Measurements from ENCODE around the gene BTBD16.

BTBD16 gene

DNA sequence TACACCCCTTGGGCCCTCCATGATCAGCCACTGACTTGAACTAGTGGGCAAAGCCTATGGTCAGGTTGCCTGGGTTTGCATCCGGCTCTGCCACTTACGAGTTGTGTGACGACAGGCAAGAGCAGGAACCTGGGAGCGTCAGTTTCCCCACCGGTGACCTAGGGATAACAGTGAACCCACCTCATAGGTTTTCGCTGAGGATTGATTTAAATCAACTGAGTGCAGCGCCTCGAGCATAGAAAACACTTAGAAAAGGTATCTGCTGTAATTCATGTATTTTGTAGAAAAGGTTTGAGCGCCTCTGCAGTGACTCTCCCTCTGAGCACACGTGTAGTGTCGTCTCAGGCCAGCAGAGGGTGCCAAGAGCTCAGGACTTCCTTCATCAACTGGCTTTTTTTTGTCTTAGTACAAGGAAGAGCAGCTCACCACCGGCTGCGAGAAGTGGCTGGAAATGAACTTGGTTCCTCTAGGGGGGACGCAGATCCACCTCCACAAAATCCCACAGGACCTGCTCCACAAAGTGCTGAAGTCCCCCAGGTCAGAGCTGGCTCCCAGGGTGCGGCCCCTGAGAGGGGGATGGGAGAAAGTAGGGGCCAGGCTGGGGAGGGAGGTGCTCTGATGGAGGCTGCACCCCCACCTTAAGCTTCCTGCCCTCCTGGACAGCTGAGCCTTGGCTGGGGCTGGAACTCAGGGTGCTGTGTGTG is 27.7 kb downstream of the BTBD16 start:
- TF ChIP-seq, protein P1, sequence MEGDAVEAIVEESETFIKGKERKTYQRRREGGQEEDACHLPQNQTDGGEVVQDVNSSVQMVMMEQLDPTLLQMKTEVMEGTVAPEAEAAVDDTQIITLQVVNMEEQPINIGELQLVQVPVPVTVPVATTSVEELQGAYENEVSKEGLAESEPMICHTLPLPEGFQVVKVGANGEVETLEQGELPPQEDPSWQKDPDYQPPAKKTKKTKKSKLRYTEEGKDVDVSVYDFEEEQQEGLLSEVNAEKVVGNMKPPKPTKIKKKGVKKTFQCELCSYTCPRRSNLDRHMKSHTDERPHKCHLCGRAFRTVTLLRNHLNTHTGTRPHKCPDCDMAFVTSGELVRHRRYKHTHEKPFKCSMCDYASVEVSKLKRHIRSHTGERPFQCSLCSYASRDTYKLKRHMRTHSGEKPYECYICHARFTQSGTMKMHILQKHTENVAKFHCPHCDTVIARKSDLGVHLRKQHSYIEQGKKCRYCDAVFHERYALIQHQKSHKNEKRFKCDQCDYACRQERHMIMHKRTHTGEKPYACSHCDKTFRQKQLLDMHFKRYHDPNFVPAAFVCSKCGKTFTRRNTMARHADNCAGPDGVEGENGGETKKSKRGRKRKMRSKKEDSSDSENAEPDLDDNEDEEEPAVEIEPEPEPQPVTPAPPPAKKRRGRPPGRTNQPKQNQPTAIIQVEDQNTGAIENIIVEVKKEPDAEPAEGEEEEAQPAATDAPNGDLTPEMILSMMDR (IDR thresholded peaks at IDR 0.05; ENCODE audit: insufficient read depth, missing control alignments) = peak; percentile 86
- peak; percentile 41 for DNase-seq (ENCODE audit: insufficient read length, low spot score)
- FAIRE-seq = no peak

- TF ChIP-seq, protein P1 (IDR thresholded peaks at IDR 0.05; ENCODE audit: insufficient read depth, missing control alignments) = no peak
- FAIRE-seq = no peak
- no peak for DNase-seq (ENCODE audit: insufficient read length, low spot score)
Measured at GRCh38 chr10:122299423-122300075, 28.5 kb downstream of the BTBD16 start.

DNA sequence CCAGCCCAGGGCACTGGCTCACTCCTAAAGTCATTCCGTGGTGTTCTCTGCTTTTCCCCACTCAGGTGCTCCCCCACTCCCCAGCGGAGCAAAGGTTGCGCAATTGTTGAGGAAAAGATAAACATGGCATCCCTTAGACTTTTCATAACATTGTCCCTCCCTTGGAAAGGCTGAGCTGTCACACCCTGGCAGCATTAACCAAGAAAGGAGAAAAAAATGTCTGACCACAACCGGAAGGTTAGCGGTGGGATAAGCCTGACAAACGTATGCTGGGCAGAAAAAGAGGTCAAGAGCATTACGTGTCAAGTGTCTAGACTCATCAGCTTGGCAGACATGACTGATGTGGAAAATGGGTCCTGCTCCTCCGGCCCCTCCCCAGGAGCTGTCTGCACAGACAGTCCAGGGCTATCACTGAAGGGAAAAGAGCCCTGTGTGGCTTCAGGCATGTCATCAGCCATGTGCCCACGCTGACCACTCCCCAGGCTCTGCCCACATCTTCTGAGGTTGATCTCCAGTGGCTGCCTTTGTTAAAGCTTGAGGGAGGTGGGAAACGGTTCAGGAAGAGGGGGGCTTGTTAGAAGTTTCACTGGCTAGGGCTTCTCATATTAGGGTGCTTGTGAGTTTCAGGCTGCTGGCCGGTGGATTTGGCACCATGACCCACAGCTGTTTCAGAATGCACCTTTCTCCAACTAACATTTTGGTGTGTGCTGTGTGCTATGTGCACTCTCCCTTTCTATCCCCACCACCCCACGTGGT is 30.1 kb downstream of the BTBD16 start:
- no peak for FAIRE-seq
- TF ChIP-seq, protein P1 (IDR thresholded peaks at IDR 0.05; ENCODE audit: insufficient read depth, missing control alignments) = no peak
- DNase-seq (ENCODE audit: insufficient read length, low spot score) = no peak

- FAIRE-seq = no peak
- TF ChIP-seq, protein P1 (IDR thresholded peaks at IDR 0.05; ENCODE audit: insufficient read depth, missing control alignments) = no peak
- no peak for DNase-seq (ENCODE audit: insufficient read length, low spot score)
Measured at GRCh38 chr10:122301811-122302115, 30.7 kb downstream of the BTBD16 start.

- TF ChIP-seq, protein P1 (IDR thresholded peaks at IDR 0.05; ENCODE audit: insufficient read depth, missing control alignments) = no peak
- DNase-seq (ENCODE audit: insufficient read length, low spot score) (no peak), FAIRE-seq (no peak)
Measured at GRCh38 chr10:122302315-122302714, 31.2 kb downstream of the BTBD16 start.

DNA sequence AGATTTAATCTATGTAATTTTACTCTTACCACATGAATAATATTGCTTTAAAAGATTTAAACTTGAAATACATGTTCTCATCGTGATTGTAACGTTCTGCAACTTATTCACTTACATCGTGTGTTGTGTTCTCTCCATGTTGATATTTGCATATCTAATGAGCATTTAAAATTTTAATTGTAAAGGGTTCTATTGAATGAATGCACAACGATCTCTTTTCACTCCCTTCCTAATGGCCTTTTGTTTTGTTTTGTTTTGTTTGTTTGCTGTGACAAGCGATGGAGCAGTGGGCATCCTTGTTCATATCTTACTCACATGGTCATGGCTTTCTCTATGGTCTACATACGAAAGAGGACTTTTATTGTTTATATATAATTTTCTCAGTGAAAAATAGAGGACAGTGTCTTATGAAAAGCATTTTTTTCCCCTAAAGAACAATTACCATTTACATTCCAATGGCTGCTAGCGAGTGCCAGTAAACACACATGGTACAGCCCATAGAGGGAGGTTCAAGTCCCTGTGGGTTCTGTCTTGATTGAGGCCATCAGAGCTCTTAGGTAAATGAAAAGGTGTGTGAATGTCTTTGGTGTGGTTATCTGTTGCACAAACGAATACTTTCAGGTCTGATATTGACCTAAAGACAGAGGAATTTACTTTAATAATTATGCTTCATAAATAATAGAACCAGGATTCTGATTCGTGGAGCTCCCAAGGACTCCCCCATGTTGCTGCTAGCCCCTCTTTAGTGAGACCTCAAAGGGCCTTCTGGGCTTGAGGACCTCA is 32.4 kb downstream of the BTBD16 start:
- DNase-seq (ENCODE audit: insufficient read length, low spot score) (no peak), FAIRE-seq (no peak)
- TF ChIP-seq, protein P1 (IDR thresholded peaks at IDR 0.05; ENCODE audit: insufficient read depth, missing control alignments) = no peak

All from D721Med (cell line).